Bronchial epithelial cell (primary cell): Measurements from ENCODE around the gene SGMS1. TPM values are rescaled to one million over a fixed set of nuclear protein-coding genes. Genes with fewer than 3 reads are reported as not detected.

Experiments used
- DNase-seq: peaks from one replicate; pipeline ENCODE4 v3.0.0-alpha.2; 2010; ENCODE audit warnings: low read depth
- FAIRE-seq: peaks from 2 replicates; lab custom pipeline; 2011; peaks lifted over from hg19 to GRCh38; lab: Jason Lieb, UNC
- H3K27me3 ChIP-seq: 2 replicates; pipeline ENCODE4 v1.5.1; 2011; ENCODE audit warnings: low read length; ENCODE audit not compliant: control insufficient read depth, insufficient read depth
- H3K36me3 ChIP-seq: 2 replicates; pipeline ENCODE4 v1.5.1; 2011; ENCODE audit warnings: low read length; ENCODE audit not compliant: control insufficient read depth, insufficient read depth
- H3K4me3 ChIP-seq: 2 replicates; pipeline ENCODE4 v1.5.1; 2011; ENCODE audit warnings: mild to moderate bottlenecking, low read depth, low read length, control low read depth
- CTCF ChIP-seq: IDR thresholded peaks from 2 replicates; pipeline ENCODE4 v1.5.1; 2011; ENCODE audit warnings: mild to moderate bottlenecking, moderate library complexity, low read length, control low read depth, inconsistent platforms; ENCODE audit not compliant: insufficient read depth, severe bottlenecking
- total RNA-seq: library from RNA; depleted of rRNA; stranded (reverse); fragments of >200 nt; gene quantifications from 2 replicates; pipeline ENCODE4 v1.2.1, GENCODE V29; 2014

Gene SGMS1
- total RNA-seq, 1 donor from 2014 or later, result 21.3 TPM

- no peak for TF ChIP-seq CTCF
- DNase-seq, result peak; percentile 33
- Histone ChIP-seq H3K4me3 (no peak overlapping the region), H3K27me3 (no peaks in the 10 kb centered on the region), H3K36me3 (no peaks in the 10 kb centered on the region)
- FAIRE-seq, result no peak
These were observed 213.5 kb downstream of the SGMS1 start for GRCh38 chr10:50410066-50410811.

GRCh38 chr10:50407076-50407801 lies 216.5 kb downstream of the SGMS1 start:
- no peak for FAIRE-seq

GRCh38 chr10:50406457-50407070 lies 217.2 kb downstream of the SGMS1 start:
- Histone ChIP-seq H3K27me3 (no peaks in the 10 kb centered on the region), H3K36me3 (no peaks in the 10 kb centered on the region), H3K4me3 (no peak overlapping the region)
- FAIRE-seq (no peak), DNase-seq (no peak)
- no peak for TF ChIP-seq CTCF

More at GRCh38 chr10:50407076-50407801, 216.5 kb downstream of the SGMS1 start:
- TF ChIP-seq CTCF, result no peak
- DNase-seq, result no peak
- Histone ChIP-seq H3K4me3 (no peak overlapping the region), H3K27me3 (no peaks in the 10 kb centered on the region), H3K36me3 (no peaks in the 10 kb centered on the region)

GRCh38 chr10:50405723-50406122 lies 218.0 kb downstream of the SGMS1 start:
- FAIRE-seq (no peak), DNase-seq (no peak)
- H3K4me3 ChIP-seq, result no peak overlapping the region
- no peaks in the 10 kb centered on the region for H3K36me3 ChIP-seq
- no peak for TF ChIP-seq CTCF
- H3K27me3 ChIP-seq, result no peaks in the 10 kb centered on the region

- H3K4me3 ChIP-seq, result no peak overlapping the region
- H3K27me3 ChIP-seq, result no peaks in the 10 kb centered on the region
- TF ChIP-seq CTCF, result no peak
- FAIRE-seq, result no peak
- no peaks in the 10 kb centered on the region for H3K36me3 ChIP-seq
- DNase-seq, result no peak
These were observed 219.6 kb downstream of the SGMS1 start for GRCh38 chr10:50404021-50404773.
